Hepatocyte (in vitro differentiated cells): Measurements from ENCODE around the gene ZNF385C. TPM values are rescaled to one million over a fixed set of nuclear protein-coding genes. Genes with fewer than 3 reads are reported as not detected.

Source experiments
- DNase-seq: peaks from one replicate; pipeline ENCODE4 v3.0.0-alpha.2; 2016; ENCODE audit warnings: low spot score
- H2AFZ ChIP-seq: fragments of 200-600 bp; sonication (generic); 2 replicates; pipeline ENCODE4 v1.6.0; 2016; ENCODE audit warnings: antibody characterized with exemption, mild to moderate bottlenecking
- H3K27ac ChIP-seq: fragments of 200-600 bp; sonication (generic); 2 replicates; pipeline ENCODE4 v1.5.1; 2016; ENCODE audit warnings: mild to moderate bottlenecking
- H3K27me3 ChIP-seq: fragments of 200-600 bp; sonication (generic); 2 replicates; pipeline ENCODE4 v1.6.1; 2016
- H3K36me3 ChIP-seq: fragments of 200-600 bp; sonication (generic); replicated peaks from 2 replicates; pipeline ENCODE4 v1.5.1; 2016; ENCODE audit warnings: low read depth; ENCODE audit not compliant: insufficient read depth
- H3K4me1 ChIP-seq: fragments of 200-600 bp; sonication (generic); 2 replicates; pipeline ENCODE4 v1.5.1; 2016; ENCODE audit warnings: mild to moderate bottlenecking, moderate library complexity; ENCODE audit not compliant: insufficient read depth
- H3K4me2 ChIP-seq: fragments of 200-600 bp; sonication (generic); 2 replicates; pipeline ENCODE4 v1.6.0; 2016
- H3K4me3 ChIP-seq: fragments of 200-600 bp; sonication (generic); 2 replicates; pipeline ENCODE4 v1.5.1; 2016; ENCODE audit warnings: mild to moderate bottlenecking
- H3K79me2 ChIP-seq: fragments of 200-600 bp; sonication (generic); 2 replicates; pipeline ENCODE4 v1.6.0; 2017; ENCODE audit warnings: mild to moderate bottlenecking
- H3K9me2 ChIP-seq: fragments of 200-600 bp; sonication (generic); replicated peaks from 2 replicates; pipeline ENCODE4 v1.6.0; 2017; ENCODE audit warnings: mild to moderate bottlenecking; ENCODE audit not compliant: insufficient read depth
- H3K9me3 ChIP-seq: fragments of 200-600 bp; sonication (generic); 2 replicates; pipeline ENCODE4 v1.5.1; 2016; ENCODE audit warnings: low read depth, mild to moderate bottlenecking
- H4K20me1 ChIP-seq: fragments of 200-600 bp; sonication (generic); 2 replicates; pipeline ENCODE4 v1.6.0; 2016; ENCODE audit warnings: mild to moderate bottlenecking; ENCODE audit not compliant: insufficient read depth, poor library complexity, severe bottlenecking
- EZH2 ChIP-seq: fragments of 200-600 bp; sonication (generic); IDR thresholded peaks from 2 replicates; pipeline ENCODE4 v1.6.1; 2016; ENCODE audit warnings: antibody characterized with exemption, mild to moderate bottlenecking, borderline replicate concordance
- EZH2phosphoT487 ChIP-seq: fragments of 200-600 bp; sonication (generic); IDR thresholded peaks from one replicate; pipeline ENCODE4 v1.6.1; 2018; ENCODE audit warnings: antibody characterized with exemption, mild to moderate bottlenecking, low read depth, moderate library complexity; ENCODE audit not compliant: unreplicated experiment, severe bottlenecking
- WGBS: methylation state at CpG from one replicate; pipeline ENCODE4 v1.1.6; 2016; ENCODE audit warnings: low lambda C conversion rate; ENCODE audit errors: missing lambda C conversion rate; 5-methylcytosine and 5-hydroxymethylcytosine counted together
- polyA plus RNA-seq: library from polyadenylated mRNA; unstranded; fragments of >200 nt; fragmentation: Nextera tagmentation; extraction: Ambion mirVana; gene quantifications from 2 replicates; pipeline ENCODE4 v1.2.1, GENCODE V29; 2016
- total RNA-seq: library from RNA; depleted of rRNA; stranded (reverse); fragments of >200 nt; gene quantifications from 2 replicates; pipeline ENCODE4 v1.2.3, GENCODE V29; 2014
- TF ChIP-seq, protein P1 (sequence below): fragments of 200-600 bp; sonication (generic); IDR thresholded peaks from 2 replicates; pipeline ENCODE4 v1.5.1; 2016; ENCODE audit warnings: antibody characterized with exemption, mild to moderate bottlenecking; ENCODE audit not compliant: poor library complexity

The ZNF385C gene
- total and polyA plus RNA-seq, 2 experiments from 2014 or later = 0.45 to 0.63 TPM

DNA sequence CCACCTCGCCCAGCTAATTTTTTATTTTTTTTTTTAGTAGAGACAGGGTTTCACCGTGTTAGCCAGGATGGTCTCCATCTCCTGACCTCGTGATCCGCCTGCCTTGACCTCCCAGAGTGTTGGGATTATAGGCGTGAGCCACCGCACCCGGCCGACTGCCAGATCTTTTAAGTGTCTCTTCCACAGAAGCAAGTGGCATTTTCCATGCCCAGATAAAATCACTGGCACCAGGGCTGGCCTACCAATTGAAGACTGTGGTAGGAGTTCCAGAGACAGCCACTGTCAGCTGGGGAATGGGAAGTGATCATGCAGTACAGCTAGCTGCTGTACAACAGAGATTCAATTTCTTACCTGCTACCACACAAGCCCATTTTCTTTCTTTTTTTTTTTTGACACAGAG is 113.8 kb downstream of the ZNF385C start:
- peaks cover 4% of the 10 kb centered on the region for H3K36me3 ChIP-seq
- no peaks in the 10 kb centered on the region for H3K9me3 ChIP-seq
- no peaks in the 10 kb centered on the region for H4K20me1 ChIP-seq
- H3K27ac ChIP-seq = no peak overlapping the region
- over 99% methylated on average over 8 of the region's 8 CpGs for WGBS
- no peaks in the 10 kb centered on the region for H3K27me3 ChIP-seq
- TF ChIP-seq, protein P1, sequence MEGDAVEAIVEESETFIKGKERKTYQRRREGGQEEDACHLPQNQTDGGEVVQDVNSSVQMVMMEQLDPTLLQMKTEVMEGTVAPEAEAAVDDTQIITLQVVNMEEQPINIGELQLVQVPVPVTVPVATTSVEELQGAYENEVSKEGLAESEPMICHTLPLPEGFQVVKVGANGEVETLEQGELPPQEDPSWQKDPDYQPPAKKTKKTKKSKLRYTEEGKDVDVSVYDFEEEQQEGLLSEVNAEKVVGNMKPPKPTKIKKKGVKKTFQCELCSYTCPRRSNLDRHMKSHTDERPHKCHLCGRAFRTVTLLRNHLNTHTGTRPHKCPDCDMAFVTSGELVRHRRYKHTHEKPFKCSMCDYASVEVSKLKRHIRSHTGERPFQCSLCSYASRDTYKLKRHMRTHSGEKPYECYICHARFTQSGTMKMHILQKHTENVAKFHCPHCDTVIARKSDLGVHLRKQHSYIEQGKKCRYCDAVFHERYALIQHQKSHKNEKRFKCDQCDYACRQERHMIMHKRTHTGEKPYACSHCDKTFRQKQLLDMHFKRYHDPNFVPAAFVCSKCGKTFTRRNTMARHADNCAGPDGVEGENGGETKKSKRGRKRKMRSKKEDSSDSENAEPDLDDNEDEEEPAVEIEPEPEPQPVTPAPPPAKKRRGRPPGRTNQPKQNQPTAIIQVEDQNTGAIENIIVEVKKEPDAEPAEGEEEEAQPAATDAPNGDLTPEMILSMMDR = no peak
- TF ChIP-seq EZH2phosphoT487 (no peak), EZH2 (no peak)
- no peak overlapping the region for H3K4me3 ChIP-seq
- H3K4me2 ChIP-seq = no peak overlapping the region
- no peaks in the 10 kb centered on the region for H3K79me2 ChIP-seq
- no peaks in the 10 kb centered on the region for H3K9me2 ChIP-seq
- no peak for DNase-seq
- no peak overlapping the region for H2AFZ ChIP-seq
- peaks cover 11% of the 10 kb centered on the region for H3K4me1 ChIP-seq

DNA sequence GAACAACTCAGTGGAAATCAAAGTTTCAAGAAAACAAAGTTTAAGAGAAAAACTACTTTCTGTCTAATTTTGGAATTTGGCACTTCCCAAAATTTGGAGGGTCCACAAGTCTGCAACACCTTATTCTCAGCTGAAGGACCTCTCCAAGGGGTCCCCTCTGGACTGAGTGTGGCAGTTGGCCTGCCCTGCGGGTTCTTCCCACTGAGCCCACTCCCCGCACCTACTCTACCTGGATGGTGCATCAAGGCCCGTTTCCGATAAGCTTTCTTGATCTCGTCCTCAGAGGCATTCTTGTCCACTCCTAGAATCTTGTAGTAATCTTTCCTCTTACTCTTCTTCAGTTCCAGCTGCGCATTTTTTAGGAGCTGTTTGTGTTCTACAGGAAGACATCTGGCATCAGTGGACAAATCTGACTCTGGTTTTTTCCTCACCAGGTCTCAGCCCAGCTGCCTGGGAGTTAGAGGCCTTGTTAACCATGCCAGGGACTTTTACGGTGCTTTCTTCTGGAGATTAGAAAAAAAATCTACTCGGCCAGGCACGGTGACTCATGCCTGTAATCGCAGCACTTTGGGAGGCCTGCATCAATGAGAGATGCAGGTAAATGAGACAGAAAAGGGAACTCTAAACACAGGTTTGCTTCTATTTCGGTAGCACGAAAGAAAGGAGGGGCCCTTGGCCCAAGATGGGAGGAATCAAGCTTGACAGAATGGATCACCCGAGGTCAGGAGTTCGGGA is 116.1 kb downstream of the ZNF385C start:
- Histone ChIP-seq H4K20me1 (no peaks in the 10 kb centered on the region), H3K4me2 (no peak overlapping the region), H3K27ac (peak overlapping the region; percentile 2), H3K36me3 (no peaks in the 10 kb centered on the region), H3K4me3 (no peak overlapping the region), H3K79me2 (no peaks in the 10 kb centered on the region), H3K9me3 (no peaks in the 10 kb centered on the region), H3K9me2 (no peaks in the 10 kb centered on the region), H3K27me3 (no peaks in the 10 kb centered on the region), H3K4me1 (peaks cover 5% of the 10 kb centered on the region), H2AFZ (no peak overlapping the region)
- no peak for TF ChIP-seq EZH2
- no peak for TF ChIP-seq EZH2phosphoT487
- TF ChIP-seq, protein P1 = no peak
- 65% methylated on average over 14 of the region's 14 CpGs for WGBS
- peak; percentile 48 for DNase-seq

DNA sequence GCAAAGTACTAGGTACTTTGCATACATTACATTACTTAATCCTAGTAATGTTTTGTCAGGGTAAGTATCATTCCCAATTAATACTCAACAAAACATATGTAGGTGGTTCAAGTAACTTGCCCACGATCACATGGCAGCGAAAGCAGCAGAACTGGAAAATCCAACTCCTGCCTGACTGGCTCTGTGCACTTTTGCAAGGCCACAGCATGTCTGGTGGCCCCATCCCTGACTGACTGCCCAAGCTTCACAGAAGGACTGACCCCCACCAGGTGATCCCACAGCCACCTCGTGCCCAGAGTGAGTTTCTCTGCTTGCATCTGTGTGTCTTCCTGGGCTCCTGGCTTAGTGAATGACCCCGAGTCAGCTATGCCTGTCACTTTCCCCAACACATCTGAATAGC is 120.3 kb downstream of the ZNF385C start:
- H3K9me3 ChIP-seq = no peaks in the 10 kb centered on the region
- H3K27ac ChIP-seq = no peak overlapping the region
- H3K9me2 ChIP-seq = no peaks in the 10 kb centered on the region
- peaks cover 3% of the 10 kb centered on the region for H4K20me1 ChIP-seq
- H3K4me1 ChIP-seq = peaks cover 5% of the 10 kb centered on the region
- no peaks in the 10 kb centered on the region for H3K79me2 ChIP-seq
- no peak overlapping the region for H2AFZ ChIP-seq
- no peak for DNase-seq
- H3K36me3 ChIP-seq = no peaks in the 10 kb centered on the region
- H3K4me2 ChIP-seq = no peak overlapping the region
- H3K4me3 ChIP-seq = no peak overlapping the region
- TF ChIP-seq EZH2 (no peak), EZH2phosphoT487 (no peak)
- TF ChIP-seq, protein P1 = no peak
- no peaks in the 10 kb centered on the region for H3K27me3 ChIP-seq
- WGBS = 87% methylated on average over 4 of the region's 4 CpGs
